ENCODE results near the gene GNPDA1.

Gene GNPDA1

GRCh38 chr5:141952020-141952419, 60.8 kb downstream of the GNPDA1 start:
- DNase-seq = no peak

GRCh38 chr5:141951332-141951781, 61.5 kb downstream of the GNPDA1 start:
- no peak for DNase-seq

All from fibroblast of skin of abdomen (primary cell).